Gastrocnemius medialis (tissue), 4 donors: ENCODE measurements around the gene FGFBP1.

Experiments used
- CTCF ChIP-seq, 5 experiments: fragments of 450-650 bp in 3 of 5; fragments of 200-600 bp in 2 of 5; sonication (generic) in 2 of 5; IDR thresholded peaks in 4 of 5; conservative IDR thresholded peaks in 1 of 5; 1 replicate in 4 of 5; 2 replicates in 1 of 5; pipeline ENCODE4 v1.5.1; 2016 to 2019; ENCODE audit warnings: antibody characterized with exemption in 5 of 5, mild to moderate bottlenecking in 3 of 5, moderate library complexity in 3 of 5
- POLR2A ChIP-seq, 2 donors: fragments of 450-650 bp; IDR thresholded peaks; one replicate each; pipeline ENCODE4 v1.6.1; 2017; ENCODE audit warnings: antibody characterized with exemption in 2 of 2, mild to moderate bottlenecking in 2 of 2, moderate library complexity in 2 of 2

- no peak for TF ChIP-seq CTCF (IDR thresholded peaks at IDR 0.05 in 4 of 5, conservative IDR thresholded peaks at IDR 0.05 in 1 of 5)
- TF ChIP-seq POLR2A (IDR thresholded peaks at IDR 0.05) = no peak
Measured at GRCh38 chr4:15901007-15901406, 37.5 kb downstream of the FGFBP1 start.
